Naive thymus-derived CD4-positive, alpha-beta T cell (primary cell): ENCODE measurements around the gene ATP23. TPM values are rescaled to one million over a fixed set of nuclear protein-coding genes. Genes with fewer than 3 reads are reported as not detected.

Source experiments
- ATAC-seq: fragments of 150-1000 bp; cut with Tn5 transposase; 2 replicates; pipeline ENCODE4 v1.10.0; 2021; ENCODE audit warnings: mild to moderate bottlenecking, moderate library complexity
- CTCF ChIA-PET: fragments of 350-600 bp; sonication (Branson Sonifier 250); formaldehyde crosslinking; loops from one replicate; lab custom pipeline; 2021; ENCODE audit warnings: antibody characterized with exemption; lab: Charles Lee
- POLR2A ChIA-PET: fragments of 350-600 bp; sonication (Branson Sonifier 250); formaldehyde crosslinking; loops from one replicate; lab custom pipeline; 2021; ENCODE audit warnings: antibody characterized with exemption, inconsistent platforms; lab: Charles Lee
- DNase-seq, 9 donors: peaks; one replicate each; pipeline versions ENCODE4 v3.0.0 to v3.0.0-alpha.2; 2020 to 2022; ENCODE audit warnings: mixed read lengths in 1 of 9
- H3K27ac ChIP-seq: one replicate; pipeline ENCODE4 v1.7.0; 2013; ENCODE audit warnings: mild to moderate bottlenecking, low read depth, low read length, moderate library complexity
- H3K27me3 ChIP-seq, 2 donors: one replicate each; pipeline ENCODE4 v1.7.0; 2013; ENCODE audit warnings: low read length in 2 of 2, mild to moderate bottlenecking in 2 of 2, moderate library complexity in 2 of 2; ENCODE audit not compliant: control insufficient read depth in 2 of 2, insufficient read depth in 2 of 2
- H3K36me3 ChIP-seq, 3 experiments: 1 replicate in 2 of 3; 2 replicates in 1 of 3; pipeline ENCODE4 v1.7.0; 2013; ENCODE audit warnings: low read length in 3 of 3, mild to moderate bottlenecking in 3 of 3, moderate library complexity in 1 of 3; ENCODE audit not compliant: insufficient read depth in 3 of 3, control insufficient read depth in 2 of 3
- H3K4me1 ChIP-seq, 2 donors: one replicate each; pipeline ENCODE4 v1.7.0; 2013; ENCODE audit warnings: low read length in 2 of 2, mild to moderate bottlenecking in 2 of 2, moderate library complexity in 1 of 2; ENCODE audit not compliant: control insufficient read depth in 2 of 2, insufficient read depth in 2 of 2
- H3K4me3 ChIP-seq: 2 replicates; pipeline ENCODE4 v1.7.0; 2013; ENCODE audit warnings: mild to moderate bottlenecking, low read length
- H3K9me3 ChIP-seq, 3 experiments: 1 replicate in 2 of 3; 2 replicates in 1 of 3; pipeline ENCODE4 v1.7.0; 2013; ENCODE audit warnings: low read length in 3 of 3; ENCODE audit not compliant: control insufficient read depth in 2 of 3
- H3K27ac Mint-ChIP-seq, 9 donors: one replicate each; pipeline ENCODE4 v1.8.0; 2020 to 2022; ENCODE audit warnings: mixed read lengths in 9 of 9, mild to moderate bottlenecking in 8 of 9, moderate library complexity in 5 of 9, inconsistent platforms in 2 of 9
- H3K27me3 Mint-ChIP-seq, 5 donors: one replicate each; pipeline ENCODE4 v1.8.0; 2021 to 2022; ENCODE audit warnings: mixed read lengths in 5 of 5, mild to moderate bottlenecking in 1 of 5
- H3K36me3 Mint-ChIP-seq, 5 donors: one replicate each; pipeline ENCODE4 v1.8.0; 2020 to 2022; ENCODE audit warnings: mixed read lengths in 5 of 5, mild to moderate bottlenecking in 3 of 5, inconsistent platforms in 1 of 5
- H3K4me1 Mint-ChIP-seq, 7 donors: one replicate each; pipeline ENCODE4 v1.8.0; 2020 to 2022; ENCODE audit warnings: mixed read lengths in 7 of 7, mild to moderate bottlenecking in 3 of 7, inconsistent platforms in 1 of 7
- H3K4me3 Mint-ChIP-seq, 10 donors: one replicate each; pipeline ENCODE4 v1.8.0; 2020 to 2022; ENCODE audit warnings: mild to moderate bottlenecking in 10 of 10, mixed read lengths in 10 of 10, moderate library complexity in 6 of 10, inconsistent platforms in 2 of 10
- H3K9me3 Mint-ChIP-seq, 11 donors: one replicate each; pipeline ENCODE4 v1.8.0; 2020 to 2022; ENCODE audit warnings: mixed read lengths in 11 of 11, mild to moderate bottlenecking in 4 of 11, inconsistent platforms in 1 of 11, moderate library complexity in 1 of 11
- intact Hi-C, 2 donors: fragments of 100-400 bp; cut with micrococcal nuclease; formaldehyde crosslinking; loops; one replicate each; pipeline ENCODE4 v1.15.1; 2023
- polyA plus RNA-seq, 2 donors: library from polyadenylated mRNA; unstranded; fragments of 300-500 nt; fragmentation: Illumina TruSeq; gene quantifications; one replicate each; pipeline ENCODE4 v1.2.3, GENCODE V29; 2021
- total RNA-seq, 6 experiments: library from RNA in 5 of 6; stranded (reverse) in 5 of 6; gene quantifications; 1 replicate in 5 of 6; 2 replicates in 1 of 6; pipeline ENCODE4 v1.2.3 and lab custom pipeline; 2021 to 2026

ATP23 gene
- total and polyA plus RNA-seq, 7 experiments from 2014 or later: 7.2 to 31.1 (median 8.4) TPM

DNA sequence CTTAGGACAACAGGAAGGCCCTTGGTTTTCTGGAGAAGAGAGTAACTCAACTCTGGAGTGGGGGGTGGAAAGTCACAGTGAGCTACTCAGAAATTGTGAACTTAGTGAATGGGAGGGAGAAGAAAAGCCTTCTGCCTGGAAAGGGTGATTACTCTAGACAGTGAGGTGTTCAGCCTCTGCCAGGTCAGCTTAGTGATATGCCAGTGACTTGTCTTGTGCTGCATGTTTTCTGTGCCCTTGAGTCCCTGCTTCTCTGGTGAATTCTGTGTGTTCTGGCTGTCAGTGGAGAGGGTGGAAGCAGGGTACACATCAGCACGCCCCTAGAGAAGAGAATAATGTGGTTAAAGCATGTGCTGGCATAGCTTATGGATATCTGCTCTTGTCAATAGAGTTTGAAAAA, 13.4 kb downstream of the ATP23 start:
- POLR2A ChIA-PET: no interaction called here
- no peak for ATAC-seq
- CTCF ChIA-PET: interaction anchor here (0.7 kb wide), 1 partner anchor 1851 kb away, joined by 3 read pairs; no protein-coding TSS in a partner anchor
- peaks cover 0 to 34% (median 3%) of the 10 kb centered on the region in 3 experiments for H3K36me3 ChIP-seq
- no peak overlapping the region for H3K4me3 Mint-ChIP-seq
- peak overlapping the region in 1 of 9 donors; percentile 28 for H3K27ac Mint-ChIP-seq
- intact Hi-C loops: no loop called here
- H3K4me1 Mint-ChIP-seq: peaks cover 0 to 6% (median 0%) of the 10 kb centered on the region in 7 donors
- no peak overlapping the region for H3K27ac ChIP-seq
- no peaks in the 10 kb centered on the region for H3K27me3 ChIP-seq
- H3K36me3 Mint-ChIP-seq: peaks cover 41 to 91% (median 89%) of the 10 kb centered on the region in 5 donors
- H3K4me1 ChIP-seq: no peaks in the 10 kb centered on the region
- H3K9me3 ChIP-seq: peaks cover 0 to under 1% (median 0%) of the 10 kb centered on the region in 3 experiments
- H3K4me3 ChIP-seq: no peak overlapping the region
- peaks cover 0 to 31% (median 17%) of the 10 kb centered on the region in 11 donors for H3K9me3 Mint-ChIP-seq
- no peak for DNase-seq
- H3K27me3 Mint-ChIP-seq: no peaks in the 10 kb centered on the region

DNA sequence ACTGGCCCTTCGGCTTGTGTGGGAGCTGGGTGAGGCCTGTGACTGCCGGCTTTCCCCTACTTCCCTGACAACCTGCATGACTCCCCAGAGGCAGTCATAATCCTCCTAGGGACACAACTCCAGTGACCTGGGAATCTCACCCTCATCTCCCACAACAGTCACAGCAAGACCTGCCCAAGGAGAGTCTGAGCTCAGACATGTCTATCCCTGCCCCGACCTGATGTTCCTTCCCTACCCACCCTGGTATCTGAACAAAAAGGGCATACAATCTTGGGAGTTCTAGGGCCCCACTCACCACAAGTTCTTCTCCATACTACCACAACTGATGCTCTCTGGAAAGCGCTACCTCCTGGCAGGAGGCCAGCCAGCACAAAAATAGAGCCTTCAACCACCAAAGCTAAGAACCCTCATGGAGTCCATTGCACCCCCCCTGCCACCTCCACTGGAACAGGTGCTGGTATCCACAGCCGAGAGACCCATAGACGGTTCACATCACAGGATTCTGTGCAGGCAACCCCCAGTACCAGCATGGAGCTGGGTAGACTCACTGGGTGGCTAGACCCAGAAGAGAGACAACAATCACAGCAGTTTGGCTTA, 16.8 kb downstream of the ATP23 start:
- POLR2A ChIA-PET: no interaction called here
- no peak overlapping the region for H3K4me3 Mint-ChIP-seq
- intact Hi-C loops: no loop called here
- peaks cover 0 to 27% (median 3%) of the 10 kb centered on the region in 3 experiments for H3K36me3 ChIP-seq
- peaks cover 33 to 89% (median 67%) of the 10 kb centered on the region in 5 donors for H3K36me3 Mint-ChIP-seq
- no peak overlapping the region for H3K27ac Mint-ChIP-seq
- no peak overlapping the region for H3K27ac ChIP-seq
- peaks cover 9 to 65% (median 40%) of the 10 kb centered on the region in 11 donors for H3K9me3 Mint-ChIP-seq
- no peak for ATAC-seq
- H3K4me1 ChIP-seq: no peaks in the 10 kb centered on the region
- H3K9me3 ChIP-seq: peaks cover 0 to 8% (median 0%) of the 10 kb centered on the region in 3 experiments
- H3K27me3 Mint-ChIP-seq: peaks cover 0 to 7% (median 0%) of the 10 kb centered on the region in 5 donors
- DNase-seq: no peak
- peaks cover 0 to 2% (median 0%) of the 10 kb centered on the region in 7 donors for H3K4me1 Mint-ChIP-seq
- CTCF ChIA-PET: no interaction called here
- no peak overlapping the region for H3K4me3 ChIP-seq
- H3K27me3 ChIP-seq: no peaks in the 10 kb centered on the region

DNA sequence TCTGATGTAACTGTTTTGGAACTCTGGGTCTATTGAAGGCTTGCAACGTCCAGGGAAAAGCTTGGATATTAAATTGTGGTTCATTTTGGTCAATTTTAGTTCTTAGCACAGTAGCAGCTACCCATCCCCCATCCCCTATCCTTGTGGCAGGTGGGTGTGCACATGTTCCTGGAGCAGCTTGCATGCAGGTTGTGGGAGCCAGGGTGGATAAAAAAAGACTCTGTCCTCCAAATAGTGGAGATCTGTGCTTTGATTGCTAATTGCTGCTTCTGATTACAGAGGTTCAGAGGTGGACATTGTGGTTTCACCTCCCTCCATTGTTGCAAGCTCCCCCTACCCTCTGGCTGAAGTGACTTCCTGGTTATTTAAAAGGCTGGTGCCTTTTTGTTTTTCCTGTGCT, 23.1 kb downstream of the ATP23 start:
- DNase-seq (no peak), ATAC-seq (no peak)
- H3K4me1 ChIP-seq: no peaks in the 10 kb centered on the region
- ChIA-PET CTCF (no interaction called here), POLR2A (no interaction called here)
- H3K27ac ChIP-seq: no peak overlapping the region
- intact Hi-C loops: no loop called here
- H3K36me3 Mint-ChIP-seq: peaks cover 5 to 38% (median 11%) of the 10 kb centered on the region in 5 donors
- H3K4me1 Mint-ChIP-seq: peaks cover 0 to 10% (median 0%) of the 10 kb centered on the region in 7 donors
- H3K27ac Mint-ChIP-seq: no peak overlapping the region
- peaks cover 0 to 18% (median 4%) of the 10 kb centered on the region in 5 donors for H3K27me3 Mint-ChIP-seq
- H3K36me3 ChIP-seq: no peaks in the 10 kb centered on the region
- H3K9me3 ChIP-seq: peaks cover 0 to 19% (median 0%) of the 10 kb centered on the region in 3 experiments
- no peak overlapping the region for H3K4me3 ChIP-seq
- no peak overlapping the region for H3K4me3 Mint-ChIP-seq
- H3K9me3 Mint-ChIP-seq: peaks cover 29 to 96% (median 50%) of the 10 kb centered on the region in 11 donors
- no peaks in the 10 kb centered on the region for H3K27me3 ChIP-seq

DNA sequence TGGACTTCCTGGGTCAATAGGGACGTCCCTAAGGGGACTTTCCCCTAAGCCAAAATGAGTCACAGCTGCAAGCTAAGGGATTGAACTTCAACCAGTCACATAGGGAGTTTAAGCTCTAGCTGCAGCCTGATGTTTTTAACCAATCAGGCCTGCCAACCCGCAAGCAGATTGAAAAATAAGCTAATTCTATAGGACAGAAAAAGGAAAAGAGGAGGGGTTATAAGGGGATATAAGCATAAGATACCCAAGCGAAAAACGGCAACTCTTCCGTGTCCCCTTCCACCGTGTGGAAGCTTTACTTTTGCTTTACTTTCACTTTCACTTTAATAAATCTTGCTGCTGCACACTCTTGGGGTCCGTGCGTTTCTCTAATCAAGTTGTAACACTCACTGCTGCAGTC, 24.4 kb downstream of the ATP23 start:
- H3K36me3 ChIP-seq: no peaks in the 10 kb centered on the region
- peaks cover 0 to 10% (median 0%) of the 10 kb centered on the region in 7 donors for H3K4me1 Mint-ChIP-seq
- H3K9me3 ChIP-seq: peaks cover 0 to 11% (median 0%) of the 10 kb centered on the region in 3 experiments
- H3K36me3 Mint-ChIP-seq: peaks cover 0 to 33% (median 4%) of the 10 kb centered on the region in 5 donors
- ChIA-PET POLR2A (no interaction called here), CTCF (no interaction called here)
- H3K9me3 Mint-ChIP-seq: peaks cover 18 to 93% (median 47%) of the 10 kb centered on the region in 11 donors
- intact Hi-C loops: no loop called here
- no peak overlapping the region for H3K4me3 ChIP-seq
- no peaks in the 10 kb centered on the region for H3K4me1 ChIP-seq
- peaks cover 4 to 17% (median 12%) of the 10 kb centered on the region in 5 donors for H3K27me3 Mint-ChIP-seq
- no peak overlapping the region for H3K27ac ChIP-seq
- DNase-seq (no peak), ATAC-seq (no peak)
- H3K27ac Mint-ChIP-seq: no peak overlapping the region
- H3K27me3 ChIP-seq: no peaks in the 10 kb centered on the region
- peak overlapping the region in 1 of 10 donors; percentile 17 for H3K4me3 Mint-ChIP-seq

DNA sequence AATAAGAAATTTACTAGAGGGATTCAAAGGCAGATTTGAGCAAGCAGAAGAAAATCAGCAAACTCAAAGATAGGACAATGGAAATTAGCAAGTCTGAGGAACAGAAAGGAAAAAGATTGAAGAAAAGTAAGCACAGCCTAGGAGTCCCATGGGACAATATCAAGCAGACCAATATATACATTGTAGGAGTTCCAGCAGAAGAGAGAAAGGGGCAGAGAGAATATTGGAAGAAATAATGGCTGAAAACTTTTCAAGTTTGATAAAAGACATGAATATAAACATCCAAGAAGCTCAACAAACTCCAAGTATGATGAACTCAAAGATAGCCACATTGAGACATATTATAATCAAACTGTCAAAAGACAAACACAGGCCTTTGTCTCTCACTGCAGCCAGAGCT, 25.2 kb downstream of the ATP23 start:
- POLR2A ChIA-PET: no interaction called here
- peaks cover 4 to 17% (median 11%) of the 10 kb centered on the region in 5 donors for H3K27me3 Mint-ChIP-seq

DNA sequence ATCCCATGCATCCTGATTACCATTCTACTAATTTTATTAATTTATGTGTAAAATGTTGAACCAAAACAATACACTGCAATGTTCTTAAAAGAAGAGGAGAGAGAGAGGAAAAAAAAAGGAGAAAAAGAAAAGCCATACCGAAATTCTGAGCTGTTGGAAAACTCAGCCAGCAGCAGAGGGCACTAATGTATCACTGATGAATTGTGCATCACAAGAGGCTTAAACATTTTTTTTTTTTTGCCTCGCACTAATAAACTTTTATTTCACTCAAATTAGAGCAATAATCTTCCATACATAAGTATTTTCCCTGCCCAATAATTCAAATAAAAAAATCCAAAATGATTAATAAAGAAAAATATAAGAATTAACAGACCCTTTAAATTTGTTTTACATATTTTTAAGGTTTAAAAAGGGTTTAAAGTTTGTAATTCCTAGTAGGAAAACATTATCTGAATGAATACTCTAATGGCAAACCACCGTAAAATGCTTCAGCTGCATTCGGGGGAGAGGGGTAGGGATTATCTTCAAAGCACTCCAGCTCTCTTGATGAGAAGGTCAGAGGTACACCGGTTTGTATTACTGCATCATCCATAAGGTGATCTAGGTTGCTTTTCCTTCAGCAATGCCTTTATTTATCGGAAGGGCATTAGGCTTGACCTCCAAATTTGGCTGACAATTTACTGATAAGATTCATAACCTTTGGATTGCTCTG, 41.9 kb downstream of the ATP23 start:
- Mint-ChIP-seq H3K36me3 (no peaks in the 10 kb centered on the region), H3K27ac (no peak overlapping the region), H3K4me1 (no peaks in the 10 kb centered on the region), H3K9me3 (peaks cover 0 to 11% (median 3%) of the 10 kb centered on the region in 11 donors), H3K4me3 (no peak overlapping the region), H3K27me3 (peaks cover 3 to 24% (median 13%) of the 10 kb centered on the region in 5 donors)
- Histone ChIP-seq H3K9me3 (no peaks in the 10 kb centered on the region), H3K4me3 (no peak overlapping the region), H3K36me3 (no peaks in the 10 kb centered on the region), H3K27me3 (no peaks in the 10 kb centered on the region), H3K4me1 (no peaks in the 10 kb centered on the region), H3K27ac (no peak overlapping the region)
- DNase-seq (peak in 3 of 9 donors; percentile 1 to 9 (median 6)), ATAC-seq (no peak)
- ChIA-PET CTCF (no interaction called here), POLR2A (interaction anchor here (0.6 to 0.7 kb wide), 2 partner anchors 39 to 430 kb away, joined by 3 read pairs; no protein-coding TSS in a partner anchor)
- intact Hi-C loops: loop anchor here (5.0 to 10.0 kb wide), 3 partner anchors 459 to 1181 kb away; no protein-coding TSS in a partner anchor

More for the DNA sequence above, 25.2 kb downstream of the ATP23 start:
- Mint-ChIP-seq H3K36me3 (peaks cover 0 to 28% (median 4%) of the 10 kb centered on the region in 5 donors), H3K9me3 (peaks cover 14 to 85% (median 41%) of the 10 kb centered on the region in 11 donors), H3K27ac (no peak overlapping the region), H3K4me1 (peaks cover 0 to 10% (median 0%) of the 10 kb centered on the region in 7 donors), H3K4me3 (no peak overlapping the region)
- CTCF ChIA-PET: no interaction called here
- DNase-seq: no peak
- no peak for ATAC-seq
- intact Hi-C loops: no loop called here
- Histone ChIP-seq H3K27ac (no peak overlapping the region), H3K27me3 (no peaks in the 10 kb centered on the region), H3K4me3 (no peak overlapping the region), H3K4me1 (no peaks in the 10 kb centered on the region), H3K9me3 (peaks cover 0 to 11% (median 0%) of the 10 kb centered on the region in 3 experiments), H3K36me3 (no peaks in the 10 kb centered on the region)
